ENCODE results near the gene ABCC8. TPM values are rescaled to one million over a fixed set of nuclear protein-coding genes. Genes with fewer than 3 reads are reported as not detected.
A peak's percentile ranks its signal among the peaks of the same experiment; 100 is the strongest.

The ABCC8 gene
- total RNA-seq, 1 experiment from 2014 or later: not detected

DNA sequence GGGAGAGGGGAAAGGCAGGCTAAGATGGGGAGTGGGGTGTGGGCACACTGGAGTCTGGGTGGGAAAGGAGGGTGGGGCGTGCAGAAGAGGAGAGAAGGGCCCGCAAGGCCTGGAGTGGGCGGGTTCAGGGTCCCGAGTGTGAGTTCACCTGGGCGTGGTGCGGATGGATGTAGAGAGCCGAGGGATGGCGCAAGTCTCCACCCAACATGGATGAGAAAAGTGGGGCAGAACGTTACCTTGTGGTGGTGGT is 364 bp upstream of the ABCC8 start:
- Histone ChIP-seq H3K4me2 (no peak overlapping the region), H4K20me1 (ENCODE audit: insufficient read depth) (no peaks in the 10 kb centered on the region), H3K9me2 (ENCODE audit: insufficient read depth) (no peaks in the 10 kb centered on the region), H3F3A (ENCODE audit: insufficient read depth, low read depth) (no peaks in the 10 kb centered on the region), H2AFZ (no peak overlapping the region), H3K36me3 (ENCODE audit: low read depth) (no peaks in the 10 kb centered on the region), H3K79me2 (ENCODE audit: low read depth) (no peaks in the 10 kb centered on the region), H3K4me1 (replicated peaks; ENCODE audit: insufficient read depth) (no peaks in the 10 kb centered on the region), H3K27ac (no peak overlapping the region), H3K9me3 (ENCODE audit: insufficient read depth, low read depth) (no peaks in the 10 kb centered on the region), H3K27me3 (ENCODE audit: insufficient read depth, low read depth) (peaks cover 69% of the 10 kb centered on the region), H3K4me3 (no peak overlapping the region)
- CTCF ChIA-PET: no interaction called here
- no TSS peak for BruUV-seq (replicated peaks)
- POLR2A ChIA-PET (ENCODE audit: unreplicated experiment): no interaction called here
- no peak for DNase-seq
- TF ChIP-seq, protein P1, sequence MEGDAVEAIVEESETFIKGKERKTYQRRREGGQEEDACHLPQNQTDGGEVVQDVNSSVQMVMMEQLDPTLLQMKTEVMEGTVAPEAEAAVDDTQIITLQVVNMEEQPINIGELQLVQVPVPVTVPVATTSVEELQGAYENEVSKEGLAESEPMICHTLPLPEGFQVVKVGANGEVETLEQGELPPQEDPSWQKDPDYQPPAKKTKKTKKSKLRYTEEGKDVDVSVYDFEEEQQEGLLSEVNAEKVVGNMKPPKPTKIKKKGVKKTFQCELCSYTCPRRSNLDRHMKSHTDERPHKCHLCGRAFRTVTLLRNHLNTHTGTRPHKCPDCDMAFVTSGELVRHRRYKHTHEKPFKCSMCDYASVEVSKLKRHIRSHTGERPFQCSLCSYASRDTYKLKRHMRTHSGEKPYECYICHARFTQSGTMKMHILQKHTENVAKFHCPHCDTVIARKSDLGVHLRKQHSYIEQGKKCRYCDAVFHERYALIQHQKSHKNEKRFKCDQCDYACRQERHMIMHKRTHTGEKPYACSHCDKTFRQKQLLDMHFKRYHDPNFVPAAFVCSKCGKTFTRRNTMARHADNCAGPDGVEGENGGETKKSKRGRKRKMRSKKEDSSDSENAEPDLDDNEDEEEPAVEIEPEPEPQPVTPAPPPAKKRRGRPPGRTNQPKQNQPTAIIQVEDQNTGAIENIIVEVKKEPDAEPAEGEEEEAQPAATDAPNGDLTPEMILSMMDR (conservative IDR thresholded peaks at IDR 0.05): no peak
- TF ChIP-seq EZH2 (IDR thresholded peaks at IDR 0.05; ENCODE audit: low read depth): no peak
- intact Hi-C loops (cut with micrococcal nuclease; ENCODE audit: unreplicated experiment): no loop called here

DNA sequence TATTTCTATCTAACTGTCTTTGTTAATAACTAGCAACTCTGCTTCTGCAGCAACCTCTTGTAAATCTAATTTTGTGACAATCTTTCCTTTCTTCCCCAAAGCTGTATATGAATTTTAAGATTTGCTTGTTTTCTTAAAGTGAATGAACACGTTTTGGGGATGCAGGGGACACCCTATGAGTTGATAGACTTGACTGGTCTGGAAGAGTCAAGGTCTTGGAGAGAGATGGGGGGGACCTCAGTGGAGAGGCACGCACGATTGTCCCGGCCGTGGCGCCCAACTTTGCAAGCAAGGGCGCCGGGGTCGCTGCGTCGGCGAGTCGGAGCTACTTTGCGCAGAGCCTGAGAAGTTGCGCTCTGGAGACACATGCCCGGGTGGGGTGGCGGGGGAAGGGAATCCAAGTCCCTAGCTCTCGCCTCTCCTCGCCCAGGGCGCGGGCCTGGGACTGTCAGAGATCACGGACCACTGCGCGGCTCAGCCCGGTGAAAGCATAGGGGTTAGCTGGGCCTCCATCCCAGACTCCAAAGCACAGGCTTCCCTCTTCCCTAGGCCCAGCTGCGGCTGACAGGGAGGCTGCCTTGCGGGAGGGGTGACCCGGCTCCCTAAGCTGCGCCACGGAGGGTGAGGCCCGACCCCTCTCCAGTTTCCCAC is 854 bp downstream of the ABCC8 start:
- H3K4me1 ChIP-seq (replicated peaks; ENCODE audit: insufficient read depth): no peaks in the 10 kb centered on the region
- POLR2A ChIA-PET (ENCODE audit: unreplicated experiment): no interaction called here
- H3F3A ChIP-seq (ENCODE audit: insufficient read depth, low read depth): no peaks in the 10 kb centered on the region
- no peak overlapping the region for H3K27ac ChIP-seq
- no TSS peak for BruUV-seq (replicated peaks)
- no peak overlapping the region for H2AFZ ChIP-seq
- no peaks in the 10 kb centered on the region for H3K79me2 ChIP-seq (ENCODE audit: low read depth)
- TF ChIP-seq, protein P1 (conservative IDR thresholded peaks at IDR 0.05): no peak
- TF ChIP-seq EZH2 (IDR thresholded peaks at IDR 0.05; ENCODE audit: low read depth): no peak
- H3K27me3 ChIP-seq (ENCODE audit: insufficient read depth, low read depth): peaks cover 78% of the 10 kb centered on the region
- H3K9me2 ChIP-seq (ENCODE audit: insufficient read depth): no peaks in the 10 kb centered on the region
- H3K36me3 ChIP-seq (ENCODE audit: low read depth): no peaks in the 10 kb centered on the region
- CTCF ChIA-PET: no interaction called here
- intact Hi-C loops (cut with micrococcal nuclease; ENCODE audit: unreplicated experiment): no loop called here
- H3K4me2 ChIP-seq: no peak overlapping the region
- no peak for DNase-seq
- no peaks in the 10 kb centered on the region for H3K9me3 ChIP-seq (ENCODE audit: insufficient read depth, low read depth)
- H4K20me1 ChIP-seq (ENCODE audit: insufficient read depth): no peaks in the 10 kb centered on the region
- no peak overlapping the region for H3K4me3 ChIP-seq

DNA sequence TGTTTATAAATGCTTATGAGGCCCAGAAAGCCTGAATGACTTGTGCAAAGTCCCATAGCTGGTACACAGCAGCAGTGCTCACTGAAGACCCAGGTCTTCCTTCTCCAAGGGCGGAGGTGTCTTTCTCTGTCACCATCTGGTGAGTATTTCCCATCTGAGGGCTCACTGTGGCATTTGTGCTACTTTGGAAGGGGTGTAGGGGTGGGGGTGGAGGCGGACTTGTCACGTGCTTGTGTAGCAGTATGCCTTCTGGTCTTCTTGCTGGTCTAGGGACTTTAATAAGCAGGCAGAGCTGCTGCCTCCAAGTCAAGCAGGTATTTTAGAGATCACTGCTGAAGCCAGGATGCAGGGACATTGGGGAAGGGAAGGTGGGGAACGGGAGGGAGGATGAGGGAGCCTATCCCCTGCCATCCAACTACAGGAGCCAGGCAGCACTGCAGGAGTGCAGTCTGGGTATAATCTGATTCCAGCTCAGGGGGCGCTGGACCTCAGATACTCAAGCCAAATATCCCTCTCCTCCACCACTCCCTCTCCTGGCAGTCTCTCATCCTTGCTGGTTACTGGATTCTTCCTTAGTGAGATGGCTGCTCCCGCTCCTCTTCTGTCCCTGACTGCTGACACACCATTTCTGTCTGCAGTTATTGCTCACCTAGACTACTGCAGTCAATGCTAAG is 3.4 kb downstream of the ABCC8 start:
- no peaks in the 10 kb centered on the region for H3F3A ChIP-seq (ENCODE audit: insufficient read depth, low read depth)
- POLR2A ChIA-PET (ENCODE audit: unreplicated experiment): no interaction called here
- no peaks in the 10 kb centered on the region for H3K9me2 ChIP-seq (ENCODE audit: insufficient read depth)
- H3K4me1 ChIP-seq (replicated peaks; ENCODE audit: insufficient read depth): no peaks in the 10 kb centered on the region
- DNase-seq: no peak
- TF ChIP-seq EZH2 (IDR thresholded peaks at IDR 0.05; ENCODE audit: low read depth): no peak
- TF ChIP-seq, protein P1 (conservative IDR thresholded peaks at IDR 0.05): peak; percentile 46; the same call in 1 of the 2 replicates
- H3K27ac ChIP-seq: no peak overlapping the region
- CTCF ChIA-PET: no interaction called here
- H3K36me3 ChIP-seq (ENCODE audit: low read depth): no peaks in the 10 kb centered on the region
- no TSS peak for BruUV-seq (replicated peaks)
- H3K4me3 ChIP-seq: no peak overlapping the region
- no peaks in the 10 kb centered on the region for H3K9me3 ChIP-seq (ENCODE audit: insufficient read depth, low read depth)
- H2AFZ ChIP-seq: no peak overlapping the region
- H3K79me2 ChIP-seq (ENCODE audit: low read depth): no peaks in the 10 kb centered on the region
- H3K4me2 ChIP-seq: no peak overlapping the region
- peaks cover 77% of the 10 kb centered on the region for H3K27me3 ChIP-seq (ENCODE audit: insufficient read depth, low read depth)
- intact Hi-C loops (cut with micrococcal nuclease; ENCODE audit: unreplicated experiment): no loop called here
- H4K20me1 ChIP-seq (ENCODE audit: insufficient read depth): no peaks in the 10 kb centered on the region
